Psoas muscle (tissue), 8 donors: ENCODE measurements around the gene IFITM10. TPM values are rescaled to one million over a fixed set of nuclear protein-coding genes. Genes with fewer than 3 reads are reported as not detected.
A peak's percentile ranks its signal among the peaks of the same experiment; 100 is the strongest.

ENCODE experiments used
- ATAC-seq, 4 donors: fragments of 200-7000 bp; cut with Tn5 transposase; one replicate each; pipeline ENCODE4 v1.9.1; 2020; ENCODE audit warnings: moderate library complexity in 3 of 4, mild to moderate bottlenecking in 2 of 4
- DNase-seq, 2 donors: peaks; one replicate each; pipeline ENCODE4 v3.0.0-alpha.2; 2020
- H3K27ac ChIP-seq: fragments of 200-600 bp; one replicate; pipeline ENCODE4 v1.8.0; 2022
- H3K27me3 ChIP-seq, 3 donors: fragments of 200-600 bp in 1 of 3; one replicate each; pipeline versions ENCODE4 v1.6.1 to v1.8.0; 2013 to 2022; ENCODE audit warnings: low read length in 2 of 3, mild to moderate bottlenecking in 2 of 3, moderate library complexity in 1 of 3; ENCODE audit not compliant: insufficient read depth in 3 of 3
- H3K36me3 ChIP-seq, 2 donors: fragments of 200-600 bp in 1 of 2; one replicate each; pipeline versions ENCODE4 v1.6.1 to v1.8.0; 2013 to 2022; ENCODE audit warnings: low read depth in 1 of 2, mild to moderate bottlenecking in 1 of 2, moderate library complexity in 1 of 2; ENCODE audit not compliant: insufficient read depth in 1 of 2
- H3K4me1 ChIP-seq: fragments of 200-600 bp; one replicate; pipeline ENCODE4 v1.8.0; 2022
- H3K4me3 ChIP-seq: fragments of 200-600 bp; one replicate; pipeline ENCODE4 v1.8.0; 2022; ENCODE audit warnings: mild to moderate bottlenecking
- H3K9me3 ChIP-seq: fragments of 200-600 bp; one replicate; pipeline ENCODE4 v1.8.0; 2022
- WGBS, 3 donors: extraction: QIAGEN DNeasy Blood & Tissue Kit; methylation state at CpG; one replicate each; pipeline versions ENCODE4 v1.1.6 to v1.1.7; 2013; 5-methylcytosine and 5-hydroxymethylcytosine counted together
- intact Hi-C, 2 donors: fragments of 100-400 bp; cut with DNase I; formaldehyde crosslinking; loops; one replicate each; pipeline versions ENCODE4 v1.11.0 to v1.14.2; 2022
- polyA plus RNA-seq, 3 donors: library from polyadenylated mRNA; stranded (reverse); fragments of 200-250 nt; gene quantifications; one replicate each; pipeline ENCODE4 v1.2.3, GENCODE V29; 2013
- total RNA-seq, 4 donors: library from RNA; stranded (reverse); fragmentation: NEBNext Ultra II Directional in 2 of 4; extraction: Animal tissue kit (Norgen Biotek cat#: 25700) in 2 of 4; gene quantifications; one replicate each; pipeline versions ENCODE4 v1.2.1 to v1.2.4, GENCODE V29; 2021 to 2023
- TF ChIP-seq, protein P1 (sequence below): fragments of 200-600 bp; IDR thresholded peaks from one replicate; pipeline ENCODE4 v1.8.0; 2022; ENCODE audit warnings: antibody characterized with exemption
- donor health status: healthy with polysubstance abuse.
- donor health status: DM: no; HTN: no; CAD: no; lungs with moderate emphysema.
- donor health status: Bipolar disorder and iron deficiency.
- donor health status: healthy.
- donor health status: DM: yes; HTN: yes; CAD: no.
- donor health status: DM: no; HTN: no; CAD: no.
- donor health status: DM: no; HTN: no; CAD: no.
- donor health status: DM: yes; HTN: yes; CAD: no.

IFITM10 gene
- total and polyA plus RNA-seq, 7 donors: 0.70 to 6.1 (median 1.6) TPM

DNA sequence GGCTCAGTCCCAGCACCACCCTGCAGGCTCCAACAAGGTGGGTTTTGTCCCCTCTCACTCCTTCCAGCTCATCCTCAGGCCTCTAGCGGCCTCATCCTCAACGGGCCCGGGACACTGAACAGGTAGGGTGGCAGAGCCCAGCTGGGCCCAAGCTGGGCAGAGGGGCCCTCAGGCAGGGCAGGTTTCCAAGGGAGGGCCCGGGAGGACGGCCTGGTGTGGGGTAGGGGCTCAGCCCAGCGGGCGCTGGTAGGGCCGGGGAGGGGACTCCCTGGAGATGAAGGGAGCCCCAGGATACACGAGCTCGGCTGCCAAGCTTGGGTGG is 2.5 kb upstream of the IFITM10 start:
- H3K27ac ChIP-seq: peak overlapping the region; percentile 79
- DNase-seq (peak in 1 of 2 donors; percentile 45), ATAC-seq (no peak)
- peaks cover 72% of the 10 kb centered on the region for H3K4me1 ChIP-seq
- H3K9me3 ChIP-seq: no peaks in the 10 kb centered on the region
- H3K4me3 ChIP-seq: no peak overlapping the region
- 85 to 98% (median 86%) methylated on average over 10 of the region's 10 CpGs for WGBS, 3 donors
- peaks cover 4 to 53% of the 10 kb centered on the region in 2 donors for H3K36me3 ChIP-seq
- H3K27me3 ChIP-seq: no peaks in the 10 kb centered on the region
- TF ChIP-seq, protein P1, sequence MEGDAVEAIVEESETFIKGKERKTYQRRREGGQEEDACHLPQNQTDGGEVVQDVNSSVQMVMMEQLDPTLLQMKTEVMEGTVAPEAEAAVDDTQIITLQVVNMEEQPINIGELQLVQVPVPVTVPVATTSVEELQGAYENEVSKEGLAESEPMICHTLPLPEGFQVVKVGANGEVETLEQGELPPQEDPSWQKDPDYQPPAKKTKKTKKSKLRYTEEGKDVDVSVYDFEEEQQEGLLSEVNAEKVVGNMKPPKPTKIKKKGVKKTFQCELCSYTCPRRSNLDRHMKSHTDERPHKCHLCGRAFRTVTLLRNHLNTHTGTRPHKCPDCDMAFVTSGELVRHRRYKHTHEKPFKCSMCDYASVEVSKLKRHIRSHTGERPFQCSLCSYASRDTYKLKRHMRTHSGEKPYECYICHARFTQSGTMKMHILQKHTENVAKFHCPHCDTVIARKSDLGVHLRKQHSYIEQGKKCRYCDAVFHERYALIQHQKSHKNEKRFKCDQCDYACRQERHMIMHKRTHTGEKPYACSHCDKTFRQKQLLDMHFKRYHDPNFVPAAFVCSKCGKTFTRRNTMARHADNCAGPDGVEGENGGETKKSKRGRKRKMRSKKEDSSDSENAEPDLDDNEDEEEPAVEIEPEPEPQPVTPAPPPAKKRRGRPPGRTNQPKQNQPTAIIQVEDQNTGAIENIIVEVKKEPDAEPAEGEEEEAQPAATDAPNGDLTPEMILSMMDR: no peak
- intact Hi-C loops: no loop called here

DNA sequence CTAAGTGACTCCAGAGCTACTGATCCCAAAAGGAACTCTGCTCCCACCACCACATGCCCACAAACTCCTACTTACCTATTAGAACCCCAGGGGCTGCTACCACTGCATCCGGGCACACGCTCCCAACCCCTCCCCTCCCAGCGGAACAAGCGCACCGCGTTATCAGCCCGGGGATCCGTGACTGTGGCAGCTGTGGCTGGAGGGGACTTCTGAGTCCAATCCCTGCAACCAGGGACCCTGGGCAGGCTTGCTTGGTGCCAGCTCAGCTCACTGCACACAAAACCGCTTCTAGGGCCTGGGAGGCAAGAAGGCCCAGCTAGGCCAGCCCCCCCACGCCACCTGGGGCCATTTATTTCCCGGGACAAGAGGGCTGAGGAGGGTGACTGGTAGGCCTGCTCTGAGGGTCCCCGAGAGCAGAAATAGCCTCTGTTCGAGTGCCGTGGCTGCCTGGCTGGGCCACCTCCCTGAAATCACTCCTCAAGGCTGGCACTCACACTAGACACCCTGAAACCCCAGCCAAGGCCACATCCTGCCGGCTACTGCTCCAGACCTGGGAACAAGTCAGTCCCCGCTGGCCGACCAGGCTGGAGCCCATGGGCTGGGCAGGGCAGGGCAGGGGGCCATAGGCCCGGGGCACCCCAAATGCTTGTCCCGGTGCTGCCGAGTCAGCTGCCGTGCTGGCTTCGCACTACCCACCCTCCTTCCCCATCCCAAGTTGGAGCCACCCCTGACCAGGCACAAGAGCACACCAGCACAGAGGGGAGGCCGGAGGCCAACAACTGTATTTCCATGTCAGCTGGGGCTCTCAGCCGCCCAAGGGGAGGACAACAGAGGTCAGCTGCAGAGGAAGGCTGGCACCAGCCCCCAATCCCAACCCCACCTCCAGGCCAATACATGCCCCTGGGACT is 1.9 kb upstream of the IFITM10 start:
- no peak for ATAC-seq
- no peaks in the 10 kb centered on the region for H3K27me3 ChIP-seq
- no peaks in the 10 kb centered on the region for H3K9me3 ChIP-seq
- intact Hi-C loops: loop anchor here in 1 of 2 donors (2.0 kb wide), 1 partner anchor 81 kb away; no protein-coding TSS in a partner anchor
- no peak overlapping the region for H3K4me3 ChIP-seq
- peaks cover 4 to 46% of the 10 kb centered on the region in 2 donors for H3K36me3 ChIP-seq
- peak in 1 of 2 donors; percentile 68 for DNase-seq
- WGBS, 3 donors: 37 to 53% (median 42%) methylated on average over 22 to 24 of the region's 24 CpGs
- H3K4me1 ChIP-seq: peaks cover 69% of the 10 kb centered on the region
- peak overlapping the region; percentile 79 for H3K27ac ChIP-seq
- TF ChIP-seq, protein P1: no peak

DNA sequence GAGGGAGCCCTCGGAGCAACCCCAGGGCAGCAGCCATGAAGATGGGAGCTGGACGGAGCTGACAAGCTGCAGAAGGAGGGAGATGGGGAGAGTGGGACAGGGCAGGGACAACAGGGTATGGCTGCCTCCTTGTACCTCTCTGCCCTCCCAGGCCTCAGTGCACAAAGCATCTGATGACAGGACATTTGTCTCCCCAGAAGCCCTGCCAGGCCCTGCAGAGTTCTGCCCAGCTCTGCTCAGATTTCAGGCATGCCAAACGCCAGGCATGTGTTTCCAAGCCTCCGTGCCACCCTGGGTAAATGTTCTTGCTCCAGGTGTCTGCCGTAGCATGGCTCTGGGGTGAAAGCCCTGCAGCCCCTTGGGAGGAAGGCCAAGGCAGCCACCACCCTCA is 1.1 kb upstream of the IFITM10 start:
- Histone ChIP-seq H3K9me3 (no peaks in the 10 kb centered on the region), H3K4me1 (peaks cover 67% of the 10 kb centered on the region), H3K36me3 (peaks cover 4 to 39% of the 10 kb centered on the region in 2 donors), H3K4me3 (no peak overlapping the region), H3K27me3 (no peaks in the 10 kb centered on the region), H3K27ac (peak overlapping the region; percentile 79)
- WGBS, 3 donors: 22 to 30% (median 28%) methylated on average over 4 to 5 of the region's 5 CpGs
- TF ChIP-seq, protein P1: no peak
- ATAC-seq (peak; percentile 37 to 62 (median 44)), DNase-seq (peak in 1 of 2 donors; percentile 80)
- intact Hi-C loops: loop anchor here in 1 of 2 donors (2.0 kb wide), 1 partner anchor 81 kb away; no protein-coding TSS in a partner anchor

DNA sequence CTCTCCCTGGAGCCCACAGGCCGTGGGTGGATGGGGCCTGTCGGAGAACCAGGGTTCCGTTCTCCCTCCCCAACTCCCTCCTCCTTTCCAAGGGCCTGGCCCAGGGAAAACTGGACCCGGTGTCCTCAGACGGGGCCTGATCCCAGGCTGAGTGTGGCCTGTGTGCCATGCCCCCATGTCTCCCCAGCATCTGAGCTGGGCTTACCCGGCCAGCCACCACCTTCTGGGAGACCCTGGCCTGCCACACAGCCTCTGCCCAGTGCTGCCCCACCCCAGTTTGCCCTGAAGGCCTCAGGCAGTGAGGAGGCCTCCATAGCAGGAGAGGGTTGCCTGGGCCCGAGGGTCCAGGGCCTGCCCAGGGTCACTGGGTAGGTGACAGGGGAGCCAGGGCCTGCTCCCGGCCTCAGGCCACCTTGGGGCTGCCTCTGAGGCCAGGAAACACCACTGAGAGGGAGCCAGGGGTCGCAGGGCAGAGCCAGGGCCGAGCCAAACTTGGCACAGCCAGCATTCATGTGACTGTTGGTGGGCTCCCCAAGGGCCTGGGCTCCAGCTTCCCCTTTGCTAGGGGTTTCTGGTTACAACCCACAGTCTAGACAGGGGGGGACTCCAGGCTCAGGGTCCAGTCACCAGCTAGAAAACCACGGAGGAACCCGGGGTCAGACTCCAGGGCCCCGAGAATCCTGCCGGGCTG is 590 bp upstream of the IFITM10 start:
- ATAC-seq (no peak), DNase-seq (peak in 1 of 2 donors; percentile 64)
- TF ChIP-seq, protein P1: no peak
- Histone ChIP-seq H3K4me3 (no peak overlapping the region), H3K36me3 (peaks cover 4 to 34% of the 10 kb centered on the region in 2 donors), H3K27ac (peak overlapping the region; percentile 79), H3K9me3 (no peaks in the 10 kb centered on the region), H3K4me1 (peaks cover 68% of the 10 kb centered on the region), H3K27me3 (no peaks in the 10 kb centered on the region)
- intact Hi-C loops: loop anchor here in 1 of 2 donors (2.0 kb wide), 1 partner anchor 82 kb away; no protein-coding TSS in a partner anchor
- WGBS, 3 donors: 23 to 53% (median 31%) methylated on average over 14 of the region's 14 CpGs
